H9 (cell line): Measurements from ENCODE around the gene RPAP2. TPM values are rescaled to one million over a fixed set of nuclear protein-coding genes. Genes with fewer than 3 reads are reported as not detected.

ENCODE experiments used
- DNase-seq: peaks from one replicate; pipeline ENCODE4 v3.0.0-alpha.2; 2017
- H2AFZ ChIP-seq: one replicate; pipeline ENCODE4 v1.6.1; 2013; ENCODE audit warnings: mild to moderate bottlenecking, low read length, control low read depth, moderate library complexity
- H2AK5ac ChIP-seq: 2 replicates; pipeline ENCODE4 v1.6.1; 2013; ENCODE audit warnings: low read length, control low read depth, mixed read lengths; ENCODE audit not compliant: insufficient read length
- H2BK120ac ChIP-seq: one replicate; pipeline ENCODE4 v1.6.1; 2013; ENCODE audit warnings: low read depth, mild to moderate bottlenecking, low read length, control low read depth, inconsistent platforms; ENCODE audit not compliant: poor library complexity, severe bottlenecking
- H2BK12ac ChIP-seq: 2 replicates; pipeline ENCODE4 v1.6.1; 2013; ENCODE audit warnings: low read length, control low read depth, mixed read lengths, low read depth; ENCODE audit not compliant: insufficient read length
- H2BK15ac ChIP-seq: 2 replicates; pipeline ENCODE4 v1.6.1; 2013; ENCODE audit warnings: low read depth, low read length, control low read depth
- H2BK20ac ChIP-seq: one replicate; pipeline ENCODE4 v1.6.1; 2013; ENCODE audit warnings: low read depth, mild to moderate bottlenecking, low read length, control low read depth, inconsistent platforms; ENCODE audit not compliant: poor library complexity, severe bottlenecking
- H2BK5ac ChIP-seq: 2 replicates; pipeline ENCODE4 v1.6.1; 2013; ENCODE audit warnings: low read length, control low read depth, mixed read lengths; ENCODE audit not compliant: insufficient read length
- H3K14ac ChIP-seq: 2 replicates; pipeline ENCODE4 v1.6.1; 2013; ENCODE audit warnings: low read length, control low read depth; ENCODE audit not compliant: insufficient read depth
- H3K18ac ChIP-seq: 2 replicates; pipeline ENCODE4 v1.6.1; 2013; ENCODE audit warnings: low read depth, mild to moderate bottlenecking, mixed read lengths, low read length, control low read depth; ENCODE audit not compliant: insufficient read length
- H3K23ac ChIP-seq: 2 replicates; pipeline ENCODE4 v1.6.1; 2013; ENCODE audit warnings: low read length, control low read depth, mixed read lengths, low read depth; ENCODE audit not compliant: insufficient read length
- H3K23me2 ChIP-seq: 2 replicates; pipeline ENCODE4 v1.6.1; 2013; ENCODE audit warnings: low read depth, mild to moderate bottlenecking, mixed read lengths, low read length, control low read depth; ENCODE audit not compliant: insufficient read length, poor library complexity, severe bottlenecking
- H3K27ac ChIP-seq: 2 replicates; pipeline ENCODE4 v1.5.1; 2013; ENCODE audit warnings: low read length, control low read depth, mixed read lengths, low read depth; ENCODE audit not compliant: insufficient read length
- H3K27me3 ChIP-seq: 2 replicates; pipeline ENCODE4 v1.6.1; 2013; ENCODE audit warnings: low read length, control low read depth, inconsistent platforms; ENCODE audit not compliant: insufficient read depth
- H3K4ac ChIP-seq: 2 replicates; pipeline ENCODE4 v1.6.1; 2013; ENCODE audit warnings: low read depth, mild to moderate bottlenecking, control low read depth, inconsistent platforms, low read length, moderate library complexity
- H3K4me1 ChIP-seq: 2 replicates; pipeline ENCODE4 v1.6.1; 2013; ENCODE audit warnings: low read length, control low read depth, inconsistent platforms; ENCODE audit not compliant: insufficient read depth
- H3K4me2 ChIP-seq: 2 replicates; pipeline ENCODE4 v1.6.1; 2013; ENCODE audit warnings: low read length, control low read depth, mixed read lengths; ENCODE audit not compliant: insufficient read length, insufficient read depth
- H3K56ac ChIP-seq: 2 replicates; pipeline ENCODE4 v1.6.1; 2013; ENCODE audit warnings: low read depth, mild to moderate bottlenecking, mixed read lengths, low read length, control low read depth; ENCODE audit not compliant: insufficient read length
- H3K79me1 ChIP-seq: 2 replicates; pipeline ENCODE4 v1.6.1; 2013; ENCODE audit warnings: low read depth, mild to moderate bottlenecking, moderate library complexity, low read length, control low read depth, inconsistent platforms; ENCODE audit not compliant: insufficient read depth, poor library complexity, severe bottlenecking
- H3K79me2 ChIP-seq: 2 replicates; pipeline ENCODE4 v1.6.1; 2013; ENCODE audit warnings: low read length, control low read depth, inconsistent platforms; ENCODE audit not compliant: insufficient read depth
- H3K9ac ChIP-seq: 2 replicates; pipeline ENCODE4 v1.6.1; 2013; ENCODE audit warnings: low read length, control low read depth, mixed read lengths; ENCODE audit not compliant: insufficient read length; ENCODE audit errors: extremely low read depth
- H3K9me3 ChIP-seq: one replicate; pipeline ENCODE4 v1.6.1; 2013; ENCODE audit warnings: low read depth, low read length, inconsistent platforms; ENCODE audit not compliant: control insufficient read depth
- H3T11ph ChIP-seq: one replicate; pipeline ENCODE4 v1.6.1; 2013; ENCODE audit warnings: mild to moderate bottlenecking, low read length, control low read depth, inconsistent platforms
- H4K20me1 ChIP-seq: one replicate; pipeline ENCODE4 v1.6.1; 2013; ENCODE audit not compliant: control insufficient read depth, insufficient read length, insufficient read depth
- H4K5ac ChIP-seq: 2 replicates; pipeline ENCODE4 v1.6.1; 2013; ENCODE audit warnings: low read depth, mild to moderate bottlenecking, mixed read lengths, low read length, control low read depth; ENCODE audit not compliant: insufficient read length
- H4K8ac ChIP-seq: replicated peaks from 2 replicates; pipeline ENCODE4 v1.6.1; 2013; ENCODE audit warnings: low read length, control low read depth, mixed read lengths, low read depth; ENCODE audit not compliant: insufficient read length
- H4K91ac ChIP-seq: 2 replicates; pipeline ENCODE4 v1.6.1; 2013; ENCODE audit warnings: low read depth, mild to moderate bottlenecking, moderate library complexity, mixed read lengths, low read length, control low read depth; ENCODE audit not compliant: insufficient read length
- H3K27ac Mint-ChIP-seq, 3 experiments: 2 replicates in 2 of 3; 3 replicates in 1 of 3; pipeline ENCODE4 v1.8.0; 2020 to 2021; ENCODE audit warnings: mixed read lengths in 3 of 3, mild to moderate bottlenecking in 1 of 3, moderate library complexity in 1 of 3
- H3K27me3 Mint-ChIP-seq: 2 replicates; pipeline ENCODE4 v1.8.0; 2021; ENCODE audit warnings: low read depth, mild to moderate bottlenecking, moderate library complexity, mixed read lengths
- H3K36me3 Mint-ChIP-seq, 3 experiments: 2 replicates in 2 of 3; 3 replicates in 1 of 3; pipeline ENCODE4 v1.8.0; 2020 to 2021; ENCODE audit warnings: low read depth in 3 of 3, mixed read lengths in 3 of 3; ENCODE audit not compliant: insufficient read depth in 1 of 3
- H3K4me1 Mint-ChIP-seq, 2 experiments: 2 replicates each; pipeline ENCODE4 v1.8.0; 2020; ENCODE audit warnings: mixed read lengths in 2 of 2
- H3K4me3 Mint-ChIP-seq, 2 experiments: 2 replicates in 1 of 2; 3 replicates in 1 of 2; pipeline ENCODE4 v1.8.0; 2020 to 2021; ENCODE audit warnings: mild to moderate bottlenecking in 2 of 2, mixed read lengths in 2 of 2, moderate library complexity in 1 of 2
- H3K9me3 Mint-ChIP-seq, 2 experiments: 2 replicates in 1 of 2; 3 replicates in 1 of 2; pipeline ENCODE4 v1.8.0; 2020; ENCODE audit warnings: mild to moderate bottlenecking in 2 of 2, mixed read lengths in 2 of 2, moderate library complexity in 1 of 2
- CTCF ChIP-seq: fragments of 200-600 bp; sonication (generic); conservative IDR thresholded peaks from 3 replicates; pipeline ENCODE4 v1.8.0; 2021; ENCODE audit warnings: antibody characterized with exemption, mild to moderate bottlenecking
- WGBS: extraction: QIAGEN DNeasy Blood & Tissue Kit; methylation state at CpG from one replicate; pipeline ENCODE4 v1.1.7; 2013; ENCODE audit warnings: missing lambda C conversion rate, low lambda C conversion rate, mixed read lengths; ENCODE audit not compliant: insufficient read length; ENCODE audit errors: extremely low coverage; 5-methylcytosine and 5-hydroxymethylcytosine counted together
- total RNA-seq: library from RNA; stranded (reverse); gene quantifications from 2 replicates; pipeline ENCODE4 v1.2.1, GENCODE V29; 2021

The RPAP2 gene
- total RNA-seq, 1 experiment from 2014 or later, result 27.4 TPM

- WGBS, result no CpG with 5 or more reads among the region's 3 CpGs
- Histone ChIP-seq H2AK5ac (no peak overlapping the region), H3T11ph (no peak overlapping the region), H2BK12ac (no peak overlapping the region), H2BK20ac (no peak overlapping the region), H4K5ac (no peak overlapping the region), H2AFZ (no peak overlapping the region), H4K20me1 (no peaks in the 10 kb centered on the region), H3K14ac (no peak overlapping the region), H3K79me1 (no peaks in the 10 kb centered on the region), H3K9me3 (no peaks in the 10 kb centered on the region), H3K56ac (no peak overlapping the region), H2BK15ac (no peak overlapping the region), H4K8ac (no peak overlapping the region), H3K9ac (no peak overlapping the region), H4K91ac (no peak overlapping the region), H2BK120ac (no peak overlapping the region), H3K4me1 (no peaks in the 10 kb centered on the region), H2BK5ac (no peak overlapping the region), H3K4me2 (no peak overlapping the region), H3K27ac (no peak overlapping the region), H3K18ac (no peak overlapping the region), H3K23ac (no peak overlapping the region), H3K79me2 (no peaks in the 10 kb centered on the region), H3K27me3 (no peaks in the 10 kb centered on the region), H3K4ac (no peak overlapping the region), H3K23me2 (no peaks in the 10 kb centered on the region)
- TF ChIP-seq CTCF, result no peak
- Mint-ChIP-seq H3K4me3 (no peak overlapping the region), H3K4me1 (no peaks in the 10 kb centered on the region), H3K27ac (no peak overlapping the region), H3K9me3 (no peaks in the 10 kb centered on the region), H3K27me3 (no peaks in the 10 kb centered on the region), H3K36me3 (peaks cover 0 to 24% (median 15%) of the 10 kb centered on the region in 3 experiments; a peak in 4 of 7 replicates)
- no peak for DNase-seq
These were observed 44.2 kb downstream of the RPAP2 start for GRCh38 chr1:92343061-92343460.
